Measurements from ENCODE around the gene CLSTN1. TPM values are rescaled to one million over a fixed set of nuclear protein-coding genes. Genes with fewer than 3 reads are reported as not detected.

CLSTN1 gene
- total and polyA plus RNA-seq, 4 donors, result 3.1 to 13.4 (median 8.8) TPM

DNA sequence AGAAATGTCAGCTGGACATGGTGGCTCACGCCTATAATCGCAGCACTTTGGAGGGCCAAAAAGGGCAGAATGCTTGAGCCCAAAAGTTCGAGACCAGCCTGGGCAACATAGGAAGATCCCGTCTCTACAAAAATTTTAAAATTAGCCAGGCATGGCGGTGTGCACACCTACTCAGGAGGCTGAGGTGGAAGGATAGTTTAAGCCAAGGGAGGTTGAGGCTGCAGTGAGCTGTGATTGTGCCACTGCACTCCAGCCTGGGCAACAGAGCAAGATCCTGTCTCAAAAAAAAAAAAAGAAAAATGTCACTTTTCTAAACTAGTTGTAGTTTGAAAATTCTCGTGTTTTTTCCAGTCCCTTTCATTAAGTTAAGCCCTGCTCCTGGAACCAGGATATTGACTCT lies 9.1 kb downstream of the CLSTN1 start (continued):
- TF ChIP-seq, protein P1, sequence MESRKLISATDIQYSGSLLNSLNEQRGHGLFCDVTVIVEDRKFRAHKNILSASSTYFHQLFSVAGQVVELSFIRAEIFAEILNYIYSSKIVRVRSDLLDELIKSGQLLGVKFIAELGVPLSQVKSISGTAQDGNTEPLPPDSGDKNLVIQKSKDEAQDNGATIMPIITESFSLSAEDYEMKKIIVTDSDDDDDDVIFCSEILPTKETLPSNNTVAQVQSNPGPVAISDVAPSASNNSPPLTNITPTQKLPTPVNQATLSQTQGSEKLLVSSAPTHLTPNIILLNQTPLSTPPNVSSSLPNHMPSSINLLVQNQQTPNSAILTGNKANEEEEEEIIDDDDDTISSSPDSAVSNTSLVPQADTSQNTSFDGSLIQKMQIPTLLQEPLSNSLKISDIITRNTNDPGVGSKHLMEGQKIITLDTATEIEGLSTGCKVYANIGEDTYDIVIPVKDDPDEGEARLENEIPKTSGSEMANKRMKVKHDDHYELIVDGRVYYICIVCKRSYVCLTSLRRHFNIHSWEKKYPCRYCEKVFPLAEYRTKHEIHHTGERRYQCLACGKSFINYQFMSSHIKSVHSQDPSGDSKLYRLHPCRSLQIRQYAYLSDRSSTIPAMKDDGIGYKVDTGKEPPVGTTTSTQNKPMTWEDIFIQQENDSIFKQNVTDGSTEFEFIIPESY (IDR thresholded peaks at IDR 0.05), result no peak
- TF ChIP-seq GABPA (IDR thresholded peaks at IDR 0.05 in 1 of 2, conservative IDR thresholded peaks at IDR 0.05 in 1 of 2), result no peak
- no peak for TF ChIP-seq RAD21 (IDR thresholded peaks at IDR 0.05)
- TF ChIP-seq HNF4G (IDR thresholded peaks at IDR 0.05), result no peak
- TF ChIP-seq FOXA2 (IDR thresholded peaks at IDR 0.05), result no peak
- TF ChIP-seq RXRA (IDR thresholded peaks at IDR 0.05), result no peak
- TF ChIP-seq, protein P2, sequence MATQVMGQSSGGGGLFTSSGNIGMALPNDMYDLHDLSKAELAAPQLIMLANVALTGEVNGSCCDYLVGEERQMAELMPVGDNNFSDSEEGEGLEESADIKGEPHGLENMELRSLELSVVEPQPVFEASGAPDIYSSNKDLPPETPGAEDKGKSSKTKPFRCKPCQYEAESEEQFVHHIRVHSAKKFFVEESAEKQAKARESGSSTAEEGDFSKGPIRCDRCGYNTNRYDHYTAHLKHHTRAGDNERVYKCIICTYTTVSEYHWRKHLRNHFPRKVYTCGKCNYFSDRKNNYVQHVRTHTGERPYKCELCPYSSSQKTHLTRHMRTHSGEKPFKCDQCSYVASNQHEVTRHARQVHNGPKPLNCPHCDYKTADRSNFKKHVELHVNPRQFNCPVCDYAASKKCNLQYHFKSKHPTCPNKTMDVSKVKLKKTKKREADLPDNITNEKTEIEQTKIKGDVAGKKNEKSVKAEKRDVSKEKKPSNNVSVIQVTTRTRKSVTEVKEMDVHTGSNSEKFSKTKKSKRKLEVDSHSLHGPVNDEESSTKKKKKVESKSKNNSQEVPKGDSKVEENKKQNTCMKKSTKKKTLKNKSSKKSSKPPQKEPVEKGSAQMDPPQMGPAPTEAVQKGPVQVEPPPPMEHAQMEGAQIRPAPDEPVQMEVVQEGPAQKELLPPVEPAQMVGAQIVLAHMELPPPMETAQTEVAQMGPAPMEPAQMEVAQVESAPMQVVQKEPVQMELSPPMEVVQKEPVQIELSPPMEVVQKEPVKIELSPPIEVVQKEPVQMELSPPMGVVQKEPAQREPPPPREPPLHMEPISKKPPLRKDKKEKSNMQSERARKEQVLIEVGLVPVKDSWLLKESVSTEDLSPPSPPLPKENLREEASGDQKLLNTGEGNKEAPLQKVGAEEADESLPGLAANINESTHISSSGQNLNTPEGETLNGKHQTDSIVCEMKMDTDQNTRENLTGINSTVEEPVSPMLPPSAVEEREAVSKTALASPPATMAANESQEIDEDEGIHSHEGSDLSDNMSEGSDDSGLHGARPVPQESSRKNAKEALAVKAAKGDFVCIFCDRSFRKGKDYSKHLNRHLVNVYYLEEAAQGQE (IDR thresholded peaks at IDR 0.05), result no peak

DNA sequence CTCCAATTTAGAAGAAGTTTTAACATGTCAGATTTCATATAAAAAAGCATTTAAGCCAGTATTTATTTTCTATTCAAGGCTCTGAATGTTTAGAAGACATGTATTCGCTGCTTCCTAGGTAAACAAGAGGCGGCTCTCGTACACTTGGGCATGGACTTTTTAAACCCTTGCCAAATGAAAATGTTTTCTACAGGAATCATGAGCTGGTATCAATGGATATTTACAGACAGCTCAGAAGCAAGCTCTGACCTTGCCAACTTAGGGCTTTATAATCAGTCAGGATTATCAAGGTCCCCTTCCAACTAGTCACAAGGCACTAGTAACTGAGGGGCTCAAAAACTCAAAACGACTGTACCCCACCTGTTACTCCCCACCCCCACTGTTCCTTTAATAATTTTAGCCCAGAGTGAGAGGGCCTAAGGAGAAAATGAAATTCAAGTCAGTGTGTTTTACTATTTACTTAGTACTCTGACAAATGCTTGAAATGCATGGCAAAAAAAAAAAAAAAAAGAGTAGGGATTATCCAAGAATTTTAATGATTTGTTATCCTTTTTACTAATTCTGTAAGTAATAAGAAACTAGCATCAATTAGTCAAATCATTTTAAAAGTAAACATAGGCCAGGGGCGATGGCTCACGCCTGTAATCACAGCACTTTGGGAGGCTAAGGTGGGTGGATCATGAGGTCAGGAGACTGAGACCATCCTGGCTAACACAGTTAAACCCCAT lies 12.4 kb downstream of the CLSTN1 start:
- TF ChIP-seq NR2F2 (IDR thresholded peaks at IDR 0.05) (no peak), YY1 (IDR thresholded peaks at IDR 0.05) (no peak), HNF4G (IDR thresholded peaks at IDR 0.05) (no peak), TAF1 (conservative IDR thresholded peaks at IDR 0.05) (no peak), GABPA (IDR thresholded peaks at IDR 0.05 in 1 of 2, conservative IDR thresholded peaks at IDR 0.05 in 1 of 2) (no peak), FOXA2 (IDR thresholded peaks at IDR 0.05) (no peak), RAD21 (IDR thresholded peaks at IDR 0.05) (no peak), SP1 (IDR thresholded peaks at IDR 0.05) (no peak), JUND (IDR thresholded peaks at IDR 0.05) (no peak), FOXA1 (IDR thresholded peaks at IDR 0.05) (no peak), RXRA (IDR thresholded peaks at IDR 0.05) (no peak), HNF4A (conservative IDR thresholded peaks at IDR 0.05) (no peak), EGR1 (IDR thresholded peaks at IDR 0.05; ENCODE audit: low read depth in 2 of 2) (no peak)
- TF ChIP-seq, protein P2 (IDR thresholded peaks at IDR 0.05), result no peak
- TF ChIP-seq, protein P3, sequence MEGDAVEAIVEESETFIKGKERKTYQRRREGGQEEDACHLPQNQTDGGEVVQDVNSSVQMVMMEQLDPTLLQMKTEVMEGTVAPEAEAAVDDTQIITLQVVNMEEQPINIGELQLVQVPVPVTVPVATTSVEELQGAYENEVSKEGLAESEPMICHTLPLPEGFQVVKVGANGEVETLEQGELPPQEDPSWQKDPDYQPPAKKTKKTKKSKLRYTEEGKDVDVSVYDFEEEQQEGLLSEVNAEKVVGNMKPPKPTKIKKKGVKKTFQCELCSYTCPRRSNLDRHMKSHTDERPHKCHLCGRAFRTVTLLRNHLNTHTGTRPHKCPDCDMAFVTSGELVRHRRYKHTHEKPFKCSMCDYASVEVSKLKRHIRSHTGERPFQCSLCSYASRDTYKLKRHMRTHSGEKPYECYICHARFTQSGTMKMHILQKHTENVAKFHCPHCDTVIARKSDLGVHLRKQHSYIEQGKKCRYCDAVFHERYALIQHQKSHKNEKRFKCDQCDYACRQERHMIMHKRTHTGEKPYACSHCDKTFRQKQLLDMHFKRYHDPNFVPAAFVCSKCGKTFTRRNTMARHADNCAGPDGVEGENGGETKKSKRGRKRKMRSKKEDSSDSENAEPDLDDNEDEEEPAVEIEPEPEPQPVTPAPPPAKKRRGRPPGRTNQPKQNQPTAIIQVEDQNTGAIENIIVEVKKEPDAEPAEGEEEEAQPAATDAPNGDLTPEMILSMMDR (IDR thresholded peaks at IDR 0.05; ENCODE audit: low read depth, low read length, missing input control), result no peak
- TF ChIP-seq, protein P4, sequence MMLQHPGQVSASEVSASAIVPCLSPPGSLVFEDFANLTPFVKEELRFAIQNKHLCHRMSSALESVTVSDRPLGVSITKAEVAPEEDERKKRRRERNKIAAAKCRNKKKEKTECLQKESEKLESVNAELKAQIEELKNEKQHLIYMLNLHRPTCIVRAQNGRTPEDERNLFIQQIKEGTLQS (IDR thresholded peaks at IDR 0.05), result no peak
- TF ChIP-seq, protein P1 (IDR thresholded peaks at IDR 0.05), result no peak
- TF ChIP-seq, protein P5, sequence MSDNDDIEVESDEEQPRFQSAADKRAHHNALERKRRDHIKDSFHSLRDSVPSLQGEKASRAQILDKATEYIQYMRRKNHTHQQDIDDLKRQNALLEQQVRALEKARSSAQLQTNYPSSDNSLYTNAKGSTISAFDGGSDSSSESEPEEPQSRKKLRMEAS (IDR thresholded peaks at IDR 0.05), result no peak
- H3K9me3 ChIP-seq (ENCODE audit: control insufficient read depth in 4 of 4, low read length in 3 of 4), result no peaks in the 10 kb centered on the region
- no peaks in the 10 kb centered on the region for H3K4me1 ChIP-seq (ENCODE audit: control insufficient read depth in 4 of 4, insufficient read depth in 4 of 4, low read length in 3 of 4)
- no peak overlapping the region for H3K4me3 ChIP-seq (ENCODE audit: low read depth in 1 of 3, low read length in 3 of 3)
- no peaks in the 10 kb centered on the region for H3K27me3 ChIP-seq (ENCODE audit: control insufficient read depth in 4 of 4, insufficient read depth in 4 of 4, low read length in 3 of 4)
- no peak for DNase-seq (ENCODE audit: low spot score)
- no peak overlapping the region for H3K27ac ChIP-seq (ENCODE audit: low read depth in 1 of 2, low read length in 2 of 2)
- H3K9ac ChIP-seq (ENCODE audit: low read depth in 1 of 2, low read length in 2 of 2), result no peak overlapping the region
- WGBS, result 80% methylated on average over 6 of the region's 6 CpGs
- no peaks in the 10 kb centered on the region for H3K36me3 ChIP-seq (ENCODE audit: control insufficient read depth in 4 of 4, insufficient read depth in 3 of 4, low read depth in 1 of 4, low read length in 3 of 4)

All from liver (tissue), 9 donors.